LHCN-M2 (cell line): ENCODE measurements around the gene LRMDA. TPM values are rescaled to one million over a fixed set of nuclear protein-coding genes. Genes with fewer than 3 reads are reported as not detected.
"Not testable (repeated sequence)": the region's sequence is repeated elsewhere in the genome, so short reads cannot be mapped to it uniquely, and the experiment has no call there.

Experiments
- DNase-seq: peaks from one replicate; pipeline ENCODE4 v3.0.0-alpha.2; 2012; ENCODE audit warnings: low read depth
- total RNA-seq: library from RNA; depleted of rRNA; stranded (reverse); fragments of >200 nt; gene quantifications from 2 replicates; pipeline ENCODE4 v1.2.3, GENCODE V29; 2014

The LRMDA gene
- total RNA-seq, 1 experiment from 2014 or later: not detected

GRCh38 chr10:75739414-75740143 is 308.2 kb downstream of the LRMDA start:
- DNase-seq: no peak

- DNase-seq: no peak
These were observed 309.1 kb downstream of the LRMDA start for GRCh38 chr10:75740541-75740940.

GRCh38 chr10:75742355-75742754 is 310.9 kb downstream of the LRMDA start:
- no peak for DNase-seq

- no peak for DNase-seq
These were observed 311.9 kb downstream of the LRMDA start for GRCh38 chr10:75743291-75743778.

- no peak for DNase-seq
These were observed 312.8 kb downstream of the LRMDA start for GRCh38 chr10:75744261-75744660.

GRCh38 chr10:75746356-75746755 is 314.9 kb downstream of the LRMDA start:
- no peak for DNase-seq

- not testable (repeated sequence) for DNase-seq
These were observed 318.9 kb downstream of the LRMDA start for GRCh38 chr10:75750093-75750875.

- no peak for DNase-seq
These were observed 319.8 kb downstream of the LRMDA start for GRCh38 chr10:75751232-75751631.

GRCh38 chr10:75753621-75754020 is 322.2 kb downstream of the LRMDA start:
- DNase-seq: no peak

GRCh38 chr10:75754096-75754831 is 322.8 kb downstream of the LRMDA start:
- no peak for DNase-seq

- DNase-seq: no peak
These were observed 324.1 kb downstream of the LRMDA start for GRCh38 chr10:75755528-75755927.

- DNase-seq: no peak
These were observed 329.9 kb downstream of the LRMDA start for GRCh38 chr10:75761289-75761688.

GRCh38 chr10:75762431-75762802 is 331.0 kb downstream of the LRMDA start:
- no peak for DNase-seq

- DNase-seq: no peak
These were observed 332.2 kb downstream of the LRMDA start for GRCh38 chr10:75763652-75764051.

- no peak for DNase-seq
These were observed 333.8 kb downstream of the LRMDA start for GRCh38 chr10:75764974-75765788.

GRCh38 chr10:75765789-75766096 is 334.3 kb downstream of the LRMDA start:
- no peak for DNase-seq

- DNase-seq: no peak
These were observed 334.7 kb downstream of the LRMDA start for GRCh38 chr10:75766106-75766505.

GRCh38 chr10:75766752-75767151 is 335.3 kb downstream of the LRMDA start:
- not testable (repeated sequence) for DNase-seq

GRCh38 chr10:75770626-75771081 is 339.2 kb downstream of the LRMDA start:
- peak; percentile 4 for DNase-seq

- DNase-seq: no peak
These were observed 340.2 kb downstream of the LRMDA start for GRCh38 chr10:75771606-75772005.

GRCh38 chr10:75772153-75772887 is 340.9 kb downstream of the LRMDA start:
- peak; percentile 9 for DNase-seq
